ENCODE data around the gene BEGAIN.

BEGAIN gene

DNA sequence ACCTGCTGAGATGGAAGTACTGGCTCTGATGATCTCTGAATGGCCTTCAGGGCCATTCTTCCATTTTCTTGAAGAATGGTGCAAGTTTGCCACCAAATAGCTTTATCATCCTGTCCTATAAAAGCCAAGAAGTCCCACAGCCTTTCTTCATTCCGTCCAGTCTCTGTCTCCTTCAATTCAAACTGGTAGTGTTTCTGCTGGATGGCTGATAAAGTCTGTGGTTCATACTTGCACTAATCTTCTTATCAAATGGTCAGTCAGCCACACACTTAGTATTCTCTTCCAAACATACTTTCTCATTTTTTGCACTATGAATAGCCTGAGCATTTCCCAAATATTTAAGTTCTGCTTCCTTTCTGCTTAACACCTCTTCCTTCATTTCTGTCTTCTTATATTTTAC is 39.4 kb upstream of the BEGAIN start:
- TF ChIP-seq, protein P1, sequence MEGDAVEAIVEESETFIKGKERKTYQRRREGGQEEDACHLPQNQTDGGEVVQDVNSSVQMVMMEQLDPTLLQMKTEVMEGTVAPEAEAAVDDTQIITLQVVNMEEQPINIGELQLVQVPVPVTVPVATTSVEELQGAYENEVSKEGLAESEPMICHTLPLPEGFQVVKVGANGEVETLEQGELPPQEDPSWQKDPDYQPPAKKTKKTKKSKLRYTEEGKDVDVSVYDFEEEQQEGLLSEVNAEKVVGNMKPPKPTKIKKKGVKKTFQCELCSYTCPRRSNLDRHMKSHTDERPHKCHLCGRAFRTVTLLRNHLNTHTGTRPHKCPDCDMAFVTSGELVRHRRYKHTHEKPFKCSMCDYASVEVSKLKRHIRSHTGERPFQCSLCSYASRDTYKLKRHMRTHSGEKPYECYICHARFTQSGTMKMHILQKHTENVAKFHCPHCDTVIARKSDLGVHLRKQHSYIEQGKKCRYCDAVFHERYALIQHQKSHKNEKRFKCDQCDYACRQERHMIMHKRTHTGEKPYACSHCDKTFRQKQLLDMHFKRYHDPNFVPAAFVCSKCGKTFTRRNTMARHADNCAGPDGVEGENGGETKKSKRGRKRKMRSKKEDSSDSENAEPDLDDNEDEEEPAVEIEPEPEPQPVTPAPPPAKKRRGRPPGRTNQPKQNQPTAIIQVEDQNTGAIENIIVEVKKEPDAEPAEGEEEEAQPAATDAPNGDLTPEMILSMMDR (IDR thresholded peaks at IDR 0.05; ENCODE audit: low read depth, low read length, missing control alignments): no peak
- H3K4me3 ChIP-seq (ENCODE audit: low read depth, low read length): no peak overlapping the region
- DNase-seq (ENCODE audit: low read depth): no peak

DNA sequence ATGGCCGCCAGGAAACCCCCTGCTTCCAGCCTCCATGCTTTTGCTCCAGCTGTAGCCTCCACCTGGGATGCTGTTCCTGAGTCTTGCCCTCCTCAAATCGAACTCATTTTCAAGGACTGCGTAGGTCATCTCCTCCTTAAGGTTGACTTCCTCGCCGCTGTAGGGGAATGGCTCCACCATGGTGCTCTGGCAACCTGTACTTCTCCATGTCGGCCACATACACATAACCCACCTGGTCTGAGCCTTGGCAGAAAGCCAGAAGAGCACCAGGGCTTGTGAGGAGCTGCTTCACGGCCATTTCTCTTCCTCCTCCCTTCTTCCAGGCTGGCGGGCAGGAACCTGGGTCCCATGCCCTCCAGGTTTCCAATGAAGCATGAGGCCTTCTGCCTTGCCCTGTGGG is 36.7 kb upstream of the BEGAIN start:
- TF ChIP-seq, protein P1 (IDR thresholded peaks at IDR 0.05; ENCODE audit: low read depth, low read length, missing control alignments): no peak
- no peak for DNase-seq (ENCODE audit: low read depth)
- H3K4me3 ChIP-seq (ENCODE audit: low read depth, low read length): no peak overlapping the region

DNA sequence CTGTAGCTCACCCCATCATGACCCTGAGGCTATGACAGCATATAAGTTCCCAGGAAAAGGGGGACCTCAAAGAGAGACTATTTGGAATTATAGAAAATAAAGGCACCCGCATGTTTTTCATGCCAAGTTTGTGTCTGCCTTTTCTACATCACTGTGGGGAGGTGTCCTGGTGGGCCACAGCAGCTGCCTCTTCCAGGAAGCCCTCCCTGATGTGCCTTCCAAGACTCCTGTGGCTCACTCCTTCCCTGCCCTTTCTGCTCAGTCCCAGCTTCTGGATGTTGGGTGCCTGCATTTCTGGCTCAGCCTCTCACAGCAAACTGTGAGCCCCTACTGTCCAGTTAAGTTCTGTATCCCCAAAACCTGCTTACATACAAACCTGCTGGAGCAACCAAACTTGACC is 36.3 kb upstream of the BEGAIN start:
- H3K4me3 ChIP-seq (ENCODE audit: low read depth, low read length): no peak overlapping the region
- DNase-seq (ENCODE audit: low read depth): no peak
- TF ChIP-seq, protein P1 (IDR thresholded peaks at IDR 0.05; ENCODE audit: low read depth, low read length, missing control alignments): no peak

DNA sequence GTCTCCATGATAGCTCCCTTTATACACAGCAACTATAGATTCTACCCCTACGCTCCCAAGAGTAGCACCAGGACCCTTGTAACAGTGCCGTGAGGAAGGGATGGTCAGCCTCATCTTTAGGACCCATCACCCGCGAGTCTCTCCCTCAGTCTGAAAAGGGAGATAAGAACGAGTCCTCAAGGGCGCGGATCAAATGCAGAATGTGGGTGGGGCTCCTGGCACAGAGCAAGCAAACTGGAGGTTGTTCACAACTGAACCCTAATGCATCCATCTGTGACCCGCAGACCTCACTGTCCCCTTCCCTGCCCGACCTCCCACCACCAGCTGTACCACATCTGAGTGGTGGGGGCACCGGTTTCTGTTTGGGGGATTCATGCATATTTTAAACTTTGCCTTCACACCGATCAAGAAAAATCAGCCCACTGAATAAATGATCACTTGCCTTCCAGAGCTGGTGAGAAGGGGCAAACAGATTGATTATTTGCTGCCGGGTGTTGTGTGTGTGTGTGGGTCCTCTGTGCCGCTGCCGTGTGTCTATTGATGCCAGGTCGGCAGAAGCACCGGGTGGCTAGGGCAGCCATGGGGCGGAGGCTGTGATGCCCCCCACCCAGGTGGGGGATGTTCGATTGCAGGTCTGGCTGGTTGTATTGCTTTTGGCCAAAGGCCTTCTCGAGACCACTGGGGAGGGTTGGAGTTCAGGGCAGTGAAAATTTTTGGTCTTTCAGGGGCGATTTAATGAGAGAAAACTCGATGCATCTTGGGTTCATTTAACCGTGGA is 35.7 kb upstream of the BEGAIN start:
- no peak for DNase-seq (ENCODE audit: low read depth)
- no peak overlapping the region for H3K4me3 ChIP-seq (ENCODE audit: low read depth, low read length)
- TF ChIP-seq, protein P1 (IDR thresholded peaks at IDR 0.05; ENCODE audit: low read depth, low read length, missing control alignments): no peak

DNA sequence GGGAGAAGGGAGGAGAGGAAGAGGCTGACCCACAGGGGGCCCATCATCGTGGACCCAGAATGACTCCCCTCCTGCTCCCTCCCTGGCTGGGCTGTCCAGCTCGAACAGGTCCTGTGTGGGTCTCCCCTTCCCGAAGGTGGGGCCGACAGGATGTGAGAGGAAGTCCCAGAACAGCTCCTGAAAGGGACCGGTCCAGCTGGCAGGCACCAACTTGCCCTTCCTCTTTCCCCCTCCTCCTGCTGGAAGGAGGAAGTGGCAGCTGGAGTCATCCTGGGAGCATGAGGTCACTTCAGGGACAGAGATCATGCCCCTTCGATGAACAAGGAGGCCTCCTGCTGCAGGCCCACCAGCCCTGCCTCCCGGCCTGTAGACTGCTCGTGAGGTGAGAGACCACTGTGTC is 35.0 kb upstream of the BEGAIN start:
- TF ChIP-seq, protein P1 (IDR thresholded peaks at IDR 0.05; ENCODE audit: low read depth, low read length, missing control alignments): no peak
- H3K4me3 ChIP-seq (ENCODE audit: low read depth, low read length): no peak overlapping the region
- DNase-seq (ENCODE audit: low read depth): no peak

DNA sequence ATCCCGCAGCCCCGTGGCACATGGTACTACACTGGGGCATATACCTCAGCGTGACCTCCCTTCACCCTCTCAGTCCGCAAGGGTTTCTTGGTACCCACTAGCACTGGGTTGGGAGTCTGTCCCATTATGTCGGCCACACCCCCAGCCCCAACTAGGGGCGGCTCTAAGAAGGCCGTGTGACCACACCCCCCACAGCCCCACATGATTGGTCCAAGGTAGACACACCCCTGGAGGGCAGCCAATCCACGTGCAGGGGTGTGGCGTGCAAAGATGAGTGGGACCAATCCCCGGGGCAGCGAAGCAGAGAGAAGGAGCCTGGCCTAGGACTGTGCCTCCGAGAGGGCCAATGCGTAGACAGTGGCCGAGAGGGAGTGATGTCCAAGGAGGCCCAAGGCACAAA is 34.6 kb upstream of the BEGAIN start:
- H3K4me3 ChIP-seq (ENCODE audit: low read depth, low read length): no peak overlapping the region
- TF ChIP-seq, protein P1 (IDR thresholded peaks at IDR 0.05; ENCODE audit: low read depth, low read length, missing control alignments): no peak
- no peak for DNase-seq (ENCODE audit: low read depth)

All from GM12864 (cell line).